ENCODE data around the gene UGT1A9.
"Not testable (repeated sequence)": the region's sequence is repeated elsewhere in the genome, so short reads cannot be mapped to it uniquely, and the experiment has no call there.

The UGT1A9 gene

GRCh38 chr2:233713262-233713615 lies 41.5 kb downstream of the UGT1A9 start:
- no peak for DNase-seq

GRCh38 chr2:233714121-233714520 lies 42.4 kb downstream of the UGT1A9 start:
- no peak for DNase-seq

GRCh38 chr2:233718552-233718951 lies 46.9 kb downstream of the UGT1A9 start, which contains the start of gene UGT1A4:
Gene UGT1A4, plus strand, starts transcription at chr2:233718736. Its CDS starts 85 bp downstream, at chr2:233718821.
- no peak for DNase-seq

GRCh38 chr2:233728723-233729301 lies 57.1 kb downstream of the UGT1A9 start, which contains the start of gene UGT1A3:
Gene UGT1A3, plus strand, starts transcription at chr2:233729042. Its CDS starts 85 bp downstream, at chr2:233729127.
- DNase-seq, result no peak

GRCh38 chr2:233736868-233737653 lies 65.4 kb downstream of the UGT1A9 start:
- DNase-seq, result not testable (repeated sequence)

- DNase-seq, result no peak
Observed at GRCh38 chr2:233740870-233741269, 69.2 kb downstream of the UGT1A9 start.

- DNase-seq, result no peak
Observed at GRCh38 chr2:233743464-233744259, 72.0 kb downstream of the UGT1A9 start.

- DNase-seq, result no peak
Observed at GRCh38 chr2:233745073-233745755, 73.5 kb downstream of the UGT1A9 start.

- DNase-seq, result not testable (repeated sequence)
Observed at GRCh38 chr2:233745838-233746237, 74.1 kb downstream of the UGT1A9 start.

- no peak for DNase-seq
Observed at GRCh38 chr2:233746475-233747282, 75.0 kb downstream of the UGT1A9 start.

GRCh38 chr2:233747283-233747544 lies 75.5 kb downstream of the UGT1A9 start:
- DNase-seq, result no peak

- DNase-seq, result not testable (repeated sequence)
Observed at GRCh38 chr2:233750689-233751088, 79.0 kb downstream of the UGT1A9 start.

- DNase-seq, result not testable (repeated sequence)
Observed at GRCh38 chr2:233751212-233752009, 79.7 kb downstream of the UGT1A9 start.

GRCh38 chr2:233754872-233755611 lies 83.3 kb downstream of the UGT1A9 start:
- DNase-seq, result no peak

GRCh38 chr2:233756429-233757081 lies 84.9 kb downstream of the UGT1A9 start:
- DNase-seq, result no peak

- DNase-seq, result no peak
Observed at GRCh38 chr2:233758141-233758540, 86.4 kb downstream of the UGT1A9 start.

GRCh38 chr2:233758849-233759248 lies 87.2 kb downstream of the UGT1A9 start:
- no peak for DNase-seq

GRCh38 chr2:233760043-233760442 lies 88.3 kb downstream of the UGT1A9 start, which contains the start of gene UGT1A1:
Gene UGT1A1, plus strand, starts transcription at chr2:233760270. Its CDS starts 18 bp downstream, at chr2:233760288.
- no peak for DNase-seq

GRCh38 chr2:233761040-233761769 lies 89.5 kb downstream of the UGT1A9 start:
- no peak for DNase-seq

Data from NCI-H2081 treated with DMSO at 0.1 percent for 48 hours (cell line).